Lower leg skin (tissue), 3 donors: ENCODE measurements around the gene CFH.

Source experiments
- CTCF ChIP-seq, 3 donors: fragments of 450-650 bp; IDR thresholded peaks; one replicate each; pipeline ENCODE4 v1.5.1; 2016; ENCODE audit warnings: antibody characterized with exemption in 3 of 3, mild to moderate bottlenecking in 3 of 3, moderate library complexity in 2 of 3
- POLR2A ChIP-seq, 2 donors: fragments of 450-650 bp; IDR thresholded peaks; one replicate each; pipeline ENCODE4 v1.6.1; 2016 to 2017; ENCODE audit warnings: antibody characterized with exemption in 2 of 2, mild to moderate bottlenecking in 1 of 2, moderate library complexity in 1 of 2

- TF ChIP-seq CTCF (IDR thresholded peaks at IDR 0.05) (no peak), POLR2A (IDR thresholded peaks at IDR 0.05) (no peak)
These were observed 122.3 kb downstream of the CFH start for GRCh38 chr1:196774175-196774574.
